H7 (cell line): ENCODE measurements around the gene HIVEP3. TPM values are rescaled to one million over a fixed set of nuclear protein-coding genes. Genes with fewer than 3 reads are reported as not detected.

Source experiments
- DNase-seq: peaks from one replicate; pipeline ENCODE4 v3.0.0; 2012
- H3K27me3 ChIP-seq: 2 replicates; pipeline ENCODE4 v1.6.0; 2011; ENCODE audit warnings: mild to moderate bottlenecking, low read length; ENCODE audit not compliant: control insufficient read depth, insufficient read depth
- H3K36me3 ChIP-seq: replicated peaks from 2 replicates; pipeline ENCODE4 v1.5.1; 2011; ENCODE audit warnings: low read length; ENCODE audit not compliant: control insufficient read depth, insufficient read depth
- H3K4me3 ChIP-seq: 2 replicates; pipeline ENCODE4 v1.5.1; 2011; ENCODE audit warnings: low read depth, mild to moderate bottlenecking, control low read depth, low read length, moderate library complexity; ENCODE audit not compliant: insufficient read depth
- total RNA-seq: library from RNA; depleted of rRNA; stranded (reverse); fragments of >200 nt; shearing (Covaris generic); gene quantifications from 2 replicates; pipeline ENCODE4 v1.2.3, GENCODE V29; 2014

HIVEP3 gene
- total RNA-seq, 1 experiment from 2014 or later: 1.8 TPM

DNA sequence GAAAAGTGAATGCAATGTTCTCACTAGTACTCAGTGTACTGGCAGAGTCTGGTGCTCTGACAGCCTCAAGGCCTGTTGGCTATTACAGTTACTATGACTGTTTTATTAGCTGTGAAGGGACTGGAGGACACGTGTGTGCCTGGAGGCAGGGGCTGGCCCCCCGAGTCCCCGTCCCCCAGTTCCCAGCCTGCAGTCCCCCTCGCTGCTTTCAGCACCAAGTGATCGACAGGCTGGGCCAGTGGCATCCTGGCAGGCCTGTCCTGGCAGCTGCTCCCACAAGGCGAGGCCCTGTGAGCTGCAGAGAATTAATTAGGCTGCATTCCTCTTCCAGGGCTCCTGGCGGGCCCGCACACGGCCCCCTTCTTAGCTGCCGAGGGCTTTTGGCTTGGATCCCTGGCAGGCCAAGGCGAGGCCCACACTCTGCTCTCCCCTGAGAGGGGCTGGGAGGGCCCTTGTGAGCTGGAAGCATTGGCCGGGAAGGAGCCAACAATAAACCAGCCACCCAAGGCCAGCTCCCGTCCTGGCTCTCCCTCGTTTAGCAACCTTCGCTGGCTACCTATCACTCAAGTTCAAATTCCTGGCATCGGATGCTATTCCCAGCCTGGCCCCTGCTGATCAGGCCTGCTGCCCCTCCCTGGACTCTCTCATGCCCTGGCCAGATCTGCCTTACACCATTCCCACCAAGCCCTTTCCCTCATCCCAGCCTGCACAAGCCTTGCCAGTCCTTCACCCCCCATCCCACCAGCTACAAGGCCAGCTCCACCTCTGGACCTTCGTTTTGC is 444.0 kb downstream of the HIVEP3 start:
- Histone ChIP-seq H3K27me3 (no peaks in the 10 kb centered on the region), H3K4me3 (no peak overlapping the region), H3K36me3 (no peaks in the 10 kb centered on the region)
- peak; percentile 79 for DNase-seq

DNA sequence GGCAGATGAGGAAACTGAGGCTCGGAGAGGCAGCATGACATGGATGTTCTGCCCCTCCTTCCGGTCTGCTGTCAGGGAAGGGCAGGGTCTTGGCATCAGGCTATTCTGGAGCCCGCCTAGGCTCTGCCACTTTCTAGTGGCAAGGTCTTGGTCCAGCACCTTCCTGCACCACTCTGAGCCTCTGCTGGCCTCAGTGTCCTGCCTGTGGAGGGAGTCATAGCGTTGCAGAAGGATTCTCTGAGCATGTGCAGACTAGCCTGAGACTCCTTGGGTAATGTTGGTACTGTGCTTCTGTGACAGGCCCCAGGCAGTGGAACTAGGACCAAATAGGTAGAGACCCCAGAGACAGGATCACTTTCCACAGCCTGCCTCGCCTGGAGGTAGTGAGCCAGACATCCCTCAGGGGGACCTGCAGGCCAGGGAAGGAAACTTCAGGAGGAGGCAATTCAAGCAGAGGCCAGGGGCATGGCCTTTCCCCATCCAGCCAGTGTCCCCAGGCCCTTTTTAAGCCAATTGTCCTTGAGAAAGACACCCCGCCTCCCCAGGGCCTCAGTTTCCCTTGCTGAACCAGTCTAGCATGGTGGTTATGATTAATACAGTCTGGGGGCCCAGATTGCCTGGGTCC is 444.9 kb downstream of the HIVEP3 start:
- H3K27me3 ChIP-seq: no peaks in the 10 kb centered on the region
- no peak overlapping the region for H3K4me3 ChIP-seq
- no peak for DNase-seq
- no peaks in the 10 kb centered on the region for H3K36me3 ChIP-seq

DNA sequence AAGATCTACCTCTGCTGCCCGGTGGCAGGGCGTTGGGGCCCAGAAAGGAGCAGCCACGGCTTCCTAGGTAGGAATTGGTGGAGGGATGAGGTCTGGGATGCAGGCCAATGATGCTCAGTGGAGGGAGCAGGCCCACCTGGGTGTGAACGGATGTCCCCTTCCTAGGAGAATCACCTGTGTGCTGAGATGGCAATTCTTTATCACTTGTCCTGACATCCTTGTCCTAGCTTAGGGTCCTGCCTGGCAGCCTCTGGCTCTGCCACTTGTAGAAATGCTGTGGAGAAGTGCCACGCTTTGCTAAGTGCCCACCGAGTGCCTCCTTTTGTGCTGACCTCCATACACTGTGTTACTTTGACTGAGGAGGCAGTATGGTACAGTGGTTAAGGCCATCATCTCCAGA is 447.1 kb downstream of the HIVEP3 start:
- H3K36me3 ChIP-seq: no peaks in the 10 kb centered on the region
- H3K27me3 ChIP-seq: no peaks in the 10 kb centered on the region
- no peak for DNase-seq
- H3K4me3 ChIP-seq: no peak overlapping the region

DNA sequence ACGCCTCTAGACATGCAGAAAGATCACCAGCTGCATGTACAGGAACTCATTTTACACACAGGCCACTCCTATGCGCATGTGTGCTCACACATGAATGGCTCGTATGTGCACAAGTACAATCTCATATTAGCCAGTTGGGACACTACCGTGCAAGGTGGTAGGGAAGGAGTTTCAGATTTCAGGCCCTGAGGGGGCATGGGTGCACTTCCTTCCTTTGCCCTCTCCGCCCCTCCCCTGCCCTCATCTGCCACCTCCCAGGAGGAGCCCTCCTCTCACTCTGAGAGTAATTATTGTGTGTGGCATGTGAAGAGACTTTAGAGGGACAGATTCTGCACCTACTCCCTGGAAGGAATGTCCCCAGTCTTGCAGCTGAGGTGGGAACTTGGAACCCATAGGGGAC is 449.0 kb downstream of the HIVEP3 start:
- H3K36me3 ChIP-seq: no peaks in the 10 kb centered on the region
- H3K4me3 ChIP-seq: no peak overlapping the region
- H3K27me3 ChIP-seq: no peaks in the 10 kb centered on the region
- DNase-seq: no peak

DNA sequence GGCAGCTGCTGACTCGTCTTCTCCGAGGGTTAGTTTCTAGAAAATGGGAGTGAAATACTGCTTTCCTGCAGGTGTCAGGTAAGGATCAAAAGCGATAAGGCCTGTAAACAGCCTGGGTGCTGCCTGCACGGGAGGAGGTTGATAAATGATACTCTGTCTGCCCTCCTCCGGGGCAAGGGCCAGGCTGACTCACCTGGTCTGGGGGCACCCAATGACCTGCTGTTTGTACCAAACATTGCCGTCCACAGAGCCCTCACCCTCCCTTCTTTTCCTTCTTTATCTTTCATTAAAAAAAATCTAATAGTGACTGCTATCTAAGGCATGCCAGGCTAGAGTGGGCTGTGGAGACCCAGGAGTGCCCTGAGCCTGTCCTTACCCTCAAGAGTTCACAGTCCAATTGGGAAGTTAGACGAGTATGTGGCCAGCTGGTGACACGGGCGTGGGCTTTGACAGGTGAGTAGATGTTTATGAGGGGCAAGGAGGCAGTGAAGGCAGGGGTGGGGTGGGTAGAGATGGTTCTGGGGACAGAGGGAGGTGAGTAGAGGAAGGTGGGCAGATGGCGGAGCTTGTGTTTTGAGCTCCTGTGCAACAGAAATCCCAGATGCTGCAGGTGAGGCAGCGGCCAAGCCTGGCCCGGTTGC is 450.5 kb downstream of the HIVEP3 start:
- no peaks in the 10 kb centered on the region for H3K36me3 ChIP-seq
- DNase-seq: no peak

DNA sequence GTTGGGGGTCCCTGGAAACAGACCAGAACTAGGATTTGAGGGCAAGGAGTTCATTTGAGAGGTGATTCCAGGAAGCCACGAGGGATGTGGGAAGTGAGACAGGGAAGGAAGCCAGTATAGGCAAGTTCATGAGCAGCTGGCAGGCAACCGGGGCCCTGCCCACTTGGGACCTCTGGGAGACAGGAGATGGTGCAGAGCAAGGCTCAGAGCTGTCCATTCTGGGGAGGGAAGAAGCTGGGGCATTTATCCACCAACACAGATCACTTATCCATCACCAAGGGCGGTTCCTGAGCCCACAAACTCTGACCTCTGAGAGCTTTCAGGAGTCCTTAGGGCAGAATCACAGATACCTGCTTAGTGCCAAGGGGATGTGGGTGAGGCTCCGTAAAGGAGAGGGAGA is 451.0 kb downstream of the HIVEP3 start:
- no peak overlapping the region for H3K4me3 ChIP-seq
- H3K27me3 ChIP-seq: no peaks in the 10 kb centered on the region
- DNase-seq: no peak
- H3K36me3 ChIP-seq: no peaks in the 10 kb centered on the region

More for the DNA sequence above, 450.5 kb downstream of the HIVEP3 start:
- Histone ChIP-seq H3K4me3 (no peak overlapping the region), H3K27me3 (no peaks in the 10 kb centered on the region)

DNA sequence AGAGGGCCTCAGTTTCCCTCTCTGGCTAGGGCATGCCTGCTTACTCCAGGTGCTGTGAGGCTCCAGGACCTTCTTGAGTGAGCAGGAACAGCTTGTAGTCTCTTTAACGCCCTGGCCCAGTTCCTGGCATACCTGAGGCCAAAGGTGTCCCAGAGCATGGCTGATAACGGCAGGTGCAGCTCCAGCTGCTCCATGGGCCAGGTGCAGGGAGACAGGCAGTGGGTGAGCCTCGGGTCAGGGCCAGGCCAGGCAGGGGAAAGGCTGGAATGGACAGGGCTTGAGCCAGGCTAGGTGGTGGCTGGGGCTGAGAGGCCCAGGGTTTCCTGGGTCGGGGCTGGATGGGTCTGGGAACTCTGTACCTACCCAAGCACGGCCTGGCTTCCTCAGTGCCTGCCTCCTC is 452.6 kb downstream of the HIVEP3 start:
- no peak for DNase-seq
- no peak overlapping the region for H3K4me3 ChIP-seq
- no peaks in the 10 kb centered on the region for H3K36me3 ChIP-seq
- H3K27me3 ChIP-seq: no peaks in the 10 kb centered on the region

DNA sequence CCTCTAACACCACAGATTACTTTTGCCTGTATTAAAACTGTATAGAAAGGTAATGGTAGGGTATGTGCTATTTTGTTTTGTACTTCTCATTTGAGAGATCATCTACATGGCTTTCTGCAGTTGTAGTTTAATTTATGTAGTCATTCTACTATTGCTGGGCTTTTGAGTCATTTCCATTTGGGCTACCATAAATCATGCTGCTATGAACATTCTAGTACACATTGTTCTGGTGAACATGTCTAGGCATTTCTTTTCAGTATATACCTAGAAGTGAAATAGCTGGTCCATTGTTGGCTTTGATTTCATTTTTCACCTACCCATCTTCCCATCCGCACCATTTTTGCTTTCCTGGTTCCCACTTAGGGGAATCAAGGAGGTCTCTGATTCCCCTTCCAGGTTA is 453.0 kb downstream of the HIVEP3 start:
- Histone ChIP-seq H3K27me3 (no peaks in the 10 kb centered on the region), H3K36me3 (no peaks in the 10 kb centered on the region), H3K4me3 (no peak overlapping the region)
- DNase-seq: no peak

DNA sequence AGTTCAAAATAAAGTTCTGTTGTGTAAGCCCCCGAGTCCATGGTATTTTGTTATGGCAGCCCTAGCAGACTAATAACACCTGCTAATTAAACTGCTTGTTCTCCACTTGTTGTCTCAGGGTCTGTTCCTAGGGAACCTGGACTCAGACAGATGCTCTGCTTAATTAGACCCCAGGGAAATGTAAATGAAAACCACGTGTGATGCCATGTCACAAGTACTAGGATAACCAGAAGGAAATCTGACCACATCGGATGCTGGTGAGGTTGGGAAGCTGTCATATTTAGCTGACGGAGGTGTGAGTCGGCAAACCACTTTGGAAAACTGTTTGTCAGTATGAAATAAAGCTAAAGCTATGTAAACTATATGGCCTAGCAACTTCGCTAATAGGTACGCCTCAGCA is 453.8 kb downstream of the HIVEP3 start:
- no peaks in the 10 kb centered on the region for H3K36me3 ChIP-seq
- DNase-seq: no peak
- H3K27me3 ChIP-seq: no peaks in the 10 kb centered on the region
- H3K4me3 ChIP-seq: no peak overlapping the region

DNA sequence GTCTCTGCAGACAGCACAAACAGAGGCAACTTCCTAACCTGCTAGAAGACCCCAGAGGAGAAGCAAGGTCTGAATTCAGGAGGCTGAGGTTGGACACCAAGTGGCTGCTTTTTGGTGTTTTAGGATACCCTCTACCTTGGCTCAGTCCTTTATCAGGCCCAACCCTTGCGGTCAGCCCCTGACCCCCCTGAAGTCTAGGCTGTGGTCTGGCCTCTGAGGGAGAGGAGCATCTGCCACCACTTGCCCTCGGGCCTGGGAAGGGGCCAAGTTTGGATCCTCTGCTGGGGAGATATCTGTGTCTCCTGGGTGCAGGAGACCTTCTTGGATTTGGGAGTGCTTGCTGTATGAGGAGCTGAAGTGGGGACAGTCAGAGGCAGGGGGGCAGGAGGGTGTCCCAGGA is 455.2 kb downstream of the HIVEP3 start:
- Histone ChIP-seq H3K27me3 (no peaks in the 10 kb centered on the region; the same call in 1 of the 2 replicates), H3K4me3 (no peak overlapping the region), H3K36me3 (no peaks in the 10 kb centered on the region)
- no peak for DNase-seq

DNA sequence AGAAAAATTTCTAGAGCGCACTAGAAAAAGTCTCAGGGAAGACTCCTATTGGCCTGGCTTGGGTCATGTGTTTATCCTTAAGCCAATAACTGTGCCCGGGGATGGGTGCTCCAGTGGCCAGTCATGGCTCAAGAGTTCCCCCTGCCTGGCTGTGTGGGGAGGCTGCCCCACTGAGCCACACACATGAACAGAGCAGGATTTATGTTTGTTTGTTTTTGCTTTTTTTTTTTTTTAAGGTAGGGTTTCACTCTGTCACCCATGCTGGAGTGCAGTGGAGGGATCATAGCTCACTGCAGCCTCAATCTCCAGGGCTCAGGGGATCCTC is 456.1 kb downstream of the HIVEP3 start:
- Histone ChIP-seq H3K4me3 (no peak overlapping the region), H3K27me3 (no peaks in the 10 kb centered on the region; the same call in 1 of the 2 replicates), H3K36me3 (no peaks in the 10 kb centered on the region)
- DNase-seq: no peak

DNA sequence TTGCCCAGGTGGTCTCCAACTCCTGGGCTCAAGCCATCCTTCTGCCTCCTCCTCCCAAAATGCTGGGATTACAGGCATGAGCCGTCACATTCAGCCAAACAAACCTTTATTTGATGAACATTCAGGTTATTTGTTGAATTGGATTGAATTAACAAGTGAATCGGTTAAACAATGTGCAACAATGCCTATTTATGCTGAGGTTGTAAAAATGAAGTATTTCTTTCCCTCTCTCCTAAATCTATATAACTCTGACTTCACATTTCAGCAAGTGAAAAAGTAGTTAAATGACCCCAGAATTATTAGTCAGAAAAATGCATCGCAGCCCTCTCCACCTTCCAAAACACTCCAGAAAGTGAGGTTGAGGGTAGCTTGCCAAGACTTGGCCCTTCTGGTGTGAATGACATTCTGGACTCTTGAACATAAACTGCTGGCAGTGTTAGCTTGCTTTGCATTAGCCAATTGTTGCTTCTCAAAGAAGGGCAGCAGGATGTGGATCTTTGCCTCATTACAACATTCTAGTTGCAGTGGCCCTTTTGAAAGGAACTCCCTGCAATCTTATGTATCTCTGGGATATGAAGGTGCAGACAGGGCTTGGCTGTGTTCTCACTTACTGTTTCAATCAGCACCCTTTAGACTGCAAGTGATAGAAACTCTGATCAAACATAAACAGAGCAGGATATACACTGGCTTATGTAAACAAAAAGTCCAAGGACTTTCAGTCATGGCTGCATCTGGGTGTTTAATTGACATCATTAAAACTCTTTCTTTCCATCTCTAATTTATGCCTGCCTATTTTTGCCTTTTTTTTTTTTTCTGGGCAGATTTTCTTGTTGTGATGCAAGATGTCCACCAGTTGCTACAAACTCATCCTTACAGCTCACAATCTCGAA is 456.7 kb downstream of the HIVEP3 start:
- DNase-seq: no peak

DNA sequence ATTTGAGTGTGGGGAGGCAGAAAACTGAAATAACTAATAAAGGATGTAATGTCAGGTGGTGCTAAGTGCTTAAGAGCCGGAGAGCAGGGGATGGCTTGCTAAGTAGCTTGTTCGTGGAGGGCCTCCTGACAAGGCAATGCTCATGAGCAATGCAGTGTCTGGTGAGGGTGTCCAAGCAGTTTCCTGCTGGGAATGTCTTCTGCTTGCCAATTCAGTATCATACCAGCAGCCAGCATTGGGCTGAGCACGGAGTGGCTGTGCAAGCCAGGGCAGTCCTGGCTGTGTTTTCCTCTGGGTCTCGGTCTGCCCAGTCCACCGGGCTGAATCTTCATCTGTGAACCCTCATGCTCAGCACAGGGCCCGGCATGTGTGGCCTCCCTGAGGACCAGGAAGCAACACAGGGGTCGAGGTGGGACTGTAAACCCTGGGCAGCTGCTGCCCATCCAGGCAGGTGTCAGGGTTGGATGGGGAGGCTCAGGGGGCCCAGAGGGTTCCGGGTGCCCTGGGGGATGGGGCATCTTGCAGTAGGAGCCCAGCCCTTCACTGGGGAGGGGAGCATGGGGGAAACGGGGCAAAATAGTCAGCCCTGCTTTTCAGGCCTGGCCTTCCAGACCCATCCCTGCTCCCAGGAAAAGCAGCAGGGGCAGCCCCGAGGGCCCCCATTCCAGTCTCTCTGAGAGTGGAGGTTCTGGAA is 461.7 kb downstream of the HIVEP3 start:
- Histone ChIP-seq H3K36me3 (no peaks in the 10 kb centered on the region), H3K4me3 (no peak overlapping the region), H3K27me3 (no peaks in the 10 kb centered on the region; the same call in 1 of the 2 replicates)
- DNase-seq: no peak

More for the DNA sequence above, 456.7 kb downstream of the HIVEP3 start:
- no peak overlapping the region for H3K4me3 ChIP-seq
- H3K27me3 ChIP-seq: no peaks in the 10 kb centered on the region; the same call in 1 of the 2 replicates
- H3K36me3 ChIP-seq: no peaks in the 10 kb centered on the region
